Activated naive CD4-positive, alpha-beta T cell treated with anti-CD3 and anti-CD28 coated beads, Interleukin-2, amount 10 ng/mL, durations not matched to agents 7 days and 5 days (primary cell): Measurements from ENCODE around the gene CDHR2.

ENCODE experiments used
- CTCF ChIA-PET: fragments of 350-600 bp; sonication (Branson Sonifier 250); formaldehyde crosslinking; loops from one replicate; lab custom pipeline; 2021; ENCODE audit warnings: antibody characterized with exemption; lab: Charles Lee
- DNase-seq: peaks from one replicate; pipeline ENCODE4 v3.0.0-alpha.2; 2020
- H3K27ac Mint-ChIP-seq: one replicate; pipeline ENCODE4 v1.8.0; 2021; ENCODE audit warnings: mild to moderate bottlenecking, moderate library complexity, mixed read lengths
- H3K27me3 Mint-ChIP-seq: one replicate; pipeline ENCODE4 v1.8.0; 2021; ENCODE audit warnings: mild to moderate bottlenecking, mixed read lengths
- H3K36me3 Mint-ChIP-seq: one replicate; pipeline ENCODE4 v1.8.0; 2021; ENCODE audit warnings: mixed read lengths
- H3K4me1 Mint-ChIP-seq: one replicate; pipeline ENCODE4 v1.8.0; 2021; ENCODE audit warnings: mixed read lengths
- H3K4me3 Mint-ChIP-seq: one replicate; pipeline ENCODE4 v1.8.0; 2021; ENCODE audit warnings: mild to moderate bottlenecking, moderate library complexity, mixed read lengths
- H3K9me3 Mint-ChIP-seq: one replicate; pipeline ENCODE4 v1.8.0; 2021; ENCODE audit warnings: mixed read lengths

CDHR2 gene

DNA sequence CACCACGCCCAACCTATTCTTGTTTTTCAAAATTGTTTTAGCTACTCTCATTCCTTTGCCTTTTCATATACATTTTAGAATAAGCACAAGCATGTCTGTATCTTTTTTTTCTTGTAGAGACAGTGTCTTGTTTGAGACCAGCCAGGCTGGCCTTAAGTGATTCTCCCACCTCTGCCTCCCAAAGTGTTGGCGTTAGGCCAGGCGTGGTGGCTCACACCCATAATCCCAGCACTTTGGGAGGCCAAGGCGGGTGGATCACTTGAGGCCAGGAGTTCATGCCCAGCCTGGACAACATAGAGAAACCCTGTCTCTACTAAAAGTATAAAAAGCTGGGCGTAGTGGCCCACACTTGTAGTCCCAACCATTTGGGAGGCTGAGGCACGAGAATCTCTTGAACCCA is 25.0 kb upstream of the CDHR2 start:
- Mint-ChIP-seq H3K27me3 (peaks cover 18% of the 10 kb centered on the region), H3K36me3 (peaks cover 26% of the 10 kb centered on the region), H3K4me1 (peaks cover 21% of the 10 kb centered on the region), H3K27ac (no peak overlapping the region), H3K9me3 (no peaks in the 10 kb centered on the region), H3K4me3 (no peak overlapping the region)
- CTCF ChIA-PET, result interaction anchor here (1.4 to 1.5 kb wide), 2 partner anchors 19 to 49 kb away, joined by 3 read pairs; no protein-coding TSS in a partner anchor
- no peak for DNase-seq

DNA sequence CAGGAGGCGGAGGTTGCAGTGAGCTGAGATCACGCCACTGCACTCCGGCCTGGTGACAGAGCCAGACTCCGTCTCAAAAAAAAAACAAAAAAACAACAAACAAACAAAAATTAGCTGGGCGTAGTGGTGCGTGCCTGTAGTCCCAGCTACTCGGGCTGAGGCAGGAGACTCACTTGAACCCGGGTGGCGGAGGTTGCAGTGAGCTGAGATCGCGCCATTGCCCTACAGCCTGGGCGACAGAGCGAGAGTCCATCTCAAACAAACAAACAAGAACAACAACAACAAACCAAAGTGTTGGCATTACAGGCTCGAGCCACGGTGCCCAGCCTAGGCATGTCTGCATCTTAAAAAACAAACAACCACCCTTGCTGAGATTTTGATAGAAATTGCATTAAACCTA is 24.2 kb upstream of the CDHR2 start:
- Mint-ChIP-seq H3K4me3 (no peak overlapping the region), H3K4me1 (peaks cover 27% of the 10 kb centered on the region), H3K36me3 (peaks cover 32% of the 10 kb centered on the region), H3K27me3 (peaks cover 16% of the 10 kb centered on the region), H3K27ac (no peak overlapping the region), H3K9me3 (no peaks in the 10 kb centered on the region)
- DNase-seq, result no peak
- CTCF ChIA-PET, result no interaction called here

- Mint-ChIP-seq H3K27me3 (peaks cover 9% of the 10 kb centered on the region), H3K4me1 (peaks cover 29% of the 10 kb centered on the region), H3K27ac (no peak overlapping the region), H3K36me3 (peaks cover 32% of the 10 kb centered on the region), H3K9me3 (no peaks in the 10 kb centered on the region), H3K4me3 (no peak overlapping the region)
- no peak for DNase-seq
- CTCF ChIA-PET, result no interaction called here
These were observed 23.5 kb upstream of the CDHR2 start for GRCh38 chr5:176525677-176526076.

GRCh38 chr5:176526462-176526861 is 22.7 kb upstream of the CDHR2 start:
- H3K27me3 Mint-ChIP-seq, result peaks cover 5% of the 10 kb centered on the region
- no peak for DNase-seq
- CTCF ChIA-PET, result no interaction called here
- no peak overlapping the region for H3K27ac Mint-ChIP-seq
- no peak overlapping the region for H3K4me3 Mint-ChIP-seq
- H3K36me3 Mint-ChIP-seq, result peaks cover 39% of the 10 kb centered on the region
- no peaks in the 10 kb centered on the region for H3K9me3 Mint-ChIP-seq
- peaks cover 36% of the 10 kb centered on the region for H3K4me1 Mint-ChIP-seq

- H3K36me3 Mint-ChIP-seq, result peaks cover 40% of the 10 kb centered on the region
- H3K4me3 Mint-ChIP-seq, result no peak overlapping the region
- H3K27ac Mint-ChIP-seq, result peak overlapping the region; percentile 74
- DNase-seq, result no peak
- H3K27me3 Mint-ChIP-seq, result peaks cover 5% of the 10 kb centered on the region
- peaks cover 41% of the 10 kb centered on the region for H3K4me1 Mint-ChIP-seq
- H3K9me3 Mint-ChIP-seq, result no peaks in the 10 kb centered on the region
- CTCF ChIA-PET, result no interaction called here
These were observed 21.6 kb upstream of the CDHR2 start for GRCh38 chr5:176527246-176528222.

GRCh38 chr5:176528301-176528700 is 20.8 kb upstream of the CDHR2 start:
- Mint-ChIP-seq H3K36me3 (peaks cover 43% of the 10 kb centered on the region), H3K4me1 (peaks cover 45% of the 10 kb centered on the region), H3K9me3 (no peaks in the 10 kb centered on the region), H3K4me3 (no peak overlapping the region), H3K27me3 (peaks cover 3% of the 10 kb centered on the region), H3K27ac (peak overlapping the region; percentile 74)
- CTCF ChIA-PET, result no interaction called here
- no peak for DNase-seq

DNA sequence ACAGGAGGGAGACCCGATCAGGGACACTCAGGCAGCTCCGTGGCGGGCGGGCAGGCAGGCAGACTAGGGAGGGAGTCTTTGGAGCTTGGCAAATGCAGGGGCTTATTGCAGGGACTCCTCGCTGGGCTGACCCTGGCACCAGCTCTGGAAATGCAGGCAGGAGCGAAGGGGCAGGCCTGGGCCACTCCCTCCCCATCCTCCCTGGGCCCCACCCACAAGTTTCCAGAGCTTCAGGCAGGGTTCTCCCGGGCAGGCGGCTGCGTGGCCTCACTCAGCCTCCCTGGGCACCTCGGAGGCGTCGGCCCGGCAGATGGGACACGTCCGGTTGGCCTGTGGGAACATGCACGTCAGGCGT is 20.4 kb upstream of the CDHR2 start:
- no peak for DNase-seq
- Mint-ChIP-seq H3K27ac (peak overlapping the region; percentile 74), H3K9me3 (no peaks in the 10 kb centered on the region), H3K4me1 (peaks cover 50% of the 10 kb centered on the region), H3K4me3 (no peak overlapping the region), H3K36me3 (peaks cover 48% of the 10 kb centered on the region), H3K27me3 (no peaks in the 10 kb centered on the region)
- CTCF ChIA-PET, result interaction anchor here (1.5 kb wide), 1 partner anchor 11 kb away, joined by 4 read pairs; no protein-coding TSS in a partner anchor

- Mint-ChIP-seq H3K36me3 (peaks cover 53% of the 10 kb centered on the region), H3K27me3 (no peaks in the 10 kb centered on the region), H3K9me3 (no peaks in the 10 kb centered on the region), H3K27ac (peak overlapping the region; percentile 83), H3K4me3 (peak overlapping the region; percentile 80), H3K4me1 (peaks cover 54% of the 10 kb centered on the region)
- no peak for DNase-seq
- CTCF ChIA-PET, result interaction anchor here (0.8 to 3.1 kb wide), 6 partner anchors 8 to 131 kb away, joined by 3 to 21 read pairs (median 4); no protein-coding TSS in a partner anchor
These were observed 19.9 kb upstream of the CDHR2 start for GRCh38 chr5:176529116-176529740.

DNA sequence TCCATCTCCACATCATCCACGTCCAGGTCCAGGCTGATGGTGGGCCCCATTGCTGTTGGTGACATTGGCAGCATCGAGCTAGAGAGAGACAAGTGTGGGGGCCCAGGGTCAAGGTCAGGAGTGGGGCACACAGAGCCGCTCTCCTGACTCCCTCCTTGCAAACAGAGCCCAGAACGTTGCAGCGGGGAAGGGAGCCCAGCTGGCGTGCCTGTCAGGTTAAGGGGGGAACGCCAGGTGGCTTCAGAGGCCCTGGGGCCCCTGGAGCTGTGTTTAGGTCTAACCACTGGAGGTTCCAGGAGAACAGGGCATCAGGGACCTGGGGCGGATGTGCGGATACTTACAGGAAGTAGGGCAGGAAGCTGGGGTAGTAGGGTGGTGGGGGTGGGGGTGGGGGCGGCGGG is 19.4 kb upstream of the CDHR2 start:
- H3K36me3 Mint-ChIP-seq, result peaks cover 57% of the 10 kb centered on the region
- DNase-seq, result peak; percentile 83
- H3K4me1 Mint-ChIP-seq, result peaks cover 60% of the 10 kb centered on the region
- peak overlapping the region; percentile 83 for H3K27ac Mint-ChIP-seq
- no peaks in the 10 kb centered on the region for H3K9me3 Mint-ChIP-seq
- CTCF ChIA-PET, result interaction anchor here (0.8 to 3.1 kb wide), 6 partner anchors 8 to 131 kb away, joined by 3 to 21 read pairs (median 4); no protein-coding TSS in a partner anchor
- H3K27me3 Mint-ChIP-seq, result no peaks in the 10 kb centered on the region
- peak overlapping the region; percentile 80 for H3K4me3 Mint-ChIP-seq

DNA sequence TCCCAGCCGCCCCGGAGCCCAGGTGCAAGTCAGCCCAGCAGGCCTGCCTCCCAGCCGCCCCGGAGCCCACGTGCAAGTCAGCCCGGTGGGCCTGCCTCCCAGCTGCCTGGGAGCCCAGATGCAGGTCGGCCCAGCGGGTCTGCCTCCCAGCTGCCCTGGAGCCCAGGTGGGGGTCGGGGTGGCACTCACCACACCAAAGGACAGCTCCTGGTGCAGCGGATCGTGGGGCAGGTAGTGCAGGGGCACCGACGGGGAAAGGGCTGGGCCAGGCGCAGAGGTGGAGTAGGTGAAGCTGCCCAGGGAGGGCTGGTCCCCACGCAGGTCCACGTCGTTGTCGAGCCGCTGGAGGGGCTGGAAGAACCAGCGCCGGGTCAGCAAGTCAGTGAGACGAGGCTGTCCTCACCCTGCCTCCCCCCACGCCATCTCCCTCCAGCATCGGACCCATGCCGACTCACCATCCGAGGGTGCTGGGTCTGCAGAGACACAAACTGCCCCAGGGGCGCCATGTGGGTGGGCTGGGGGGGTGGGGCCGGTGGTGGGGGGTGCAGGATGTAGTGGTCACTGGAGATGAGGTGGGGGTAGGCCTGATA is 18.7 kb upstream of the CDHR2 start:
- CTCF ChIA-PET, result interaction anchor here (0.8 to 3.1 kb wide), 8 partner anchors 9 to 130 kb away, joined by 3 to 21 read pairs (median 4); no protein-coding TSS in a partner anchor

DNA sequence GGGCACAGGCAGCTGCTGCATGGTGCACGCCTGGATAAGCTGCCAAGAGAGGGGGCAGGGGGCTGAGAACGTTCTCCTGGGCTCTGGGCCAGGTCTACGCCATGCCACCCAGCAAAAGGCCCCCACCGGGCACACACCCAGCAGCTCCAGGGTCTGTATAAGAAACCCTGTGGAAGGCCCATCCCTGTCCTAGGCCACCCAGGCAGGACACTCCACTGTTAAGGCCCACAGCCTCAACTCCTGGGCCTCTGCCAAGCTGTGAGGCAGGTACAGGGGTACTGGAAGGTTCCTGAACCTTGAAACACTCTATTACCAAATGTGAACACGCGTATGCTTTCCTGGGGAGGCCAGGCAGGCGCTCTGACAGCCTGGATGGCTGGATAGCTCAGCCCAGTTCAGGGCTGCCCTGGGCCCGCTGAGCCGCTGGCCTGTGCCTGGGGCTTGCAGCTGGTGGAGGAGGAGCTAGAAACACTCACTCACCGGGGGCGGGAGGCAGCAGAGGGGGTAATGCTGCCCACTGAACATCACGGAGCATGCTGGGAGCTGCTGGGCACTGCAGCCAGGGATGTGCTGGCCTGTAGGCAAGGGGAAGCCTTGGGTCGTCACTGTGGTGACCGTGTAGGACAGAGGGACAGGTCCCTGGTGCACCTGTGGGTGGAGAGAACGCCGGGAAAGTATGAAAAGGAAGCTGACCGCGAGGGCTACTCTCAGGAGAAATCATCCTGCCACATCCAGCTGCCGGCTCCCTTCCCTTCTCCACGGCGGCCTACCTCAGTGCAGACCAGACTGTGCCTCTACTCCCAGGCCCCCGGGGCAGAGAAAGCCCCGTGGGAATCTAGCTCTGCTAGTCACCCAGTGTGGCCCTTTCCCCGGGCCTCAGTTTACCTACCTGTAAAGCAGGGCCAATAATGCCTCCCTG is 17.9 kb upstream of the CDHR2 start:
- Mint-ChIP-seq H3K4me3 (peak overlapping the region; percentile 82), H3K9me3 (no peaks in the 10 kb centered on the region), H3K4me1 (peaks cover 65% of the 10 kb centered on the region), H3K27me3 (no peaks in the 10 kb centered on the region), H3K36me3 (peaks cover 62% of the 10 kb centered on the region), H3K27ac (peak overlapping the region; percentile 88)
- DNase-seq, result peak; percentile 45
- CTCF ChIA-PET, result interaction anchor here (1.1 to 3.1 kb wide), 4 partner anchors 12 to 101 kb away, joined by 4 to 21 read pairs (median 6); no protein-coding TSS in a partner anchor

More for the DNA sequence above, 18.7 kb upstream of the CDHR2 start:
- Mint-ChIP-seq H3K9me3 (no peaks in the 10 kb centered on the region), H3K27me3 (no peaks in the 10 kb centered on the region), H3K27ac (peak overlapping the region; percentile 88), H3K4me1 (peaks cover 65% of the 10 kb centered on the region), H3K36me3 (peaks cover 56% of the 10 kb centered on the region), H3K4me3 (peak overlapping the region; percentile 82)
- DNase-seq, result no peak

- CTCF ChIA-PET, result interaction anchor here (1.9 to 3.1 kb wide), 3 partner anchors 11 to 84 kb away, joined by 9 to 21 read pairs (median 11); partner anchors contain the start of gene FAF2
- Mint-ChIP-seq H3K27ac (peak overlapping the region; percentile 76), H3K4me3 (peak overlapping the region; percentile 82), H3K4me1 (peaks cover 64% of the 10 kb centered on the region), H3K9me3 (no peaks in the 10 kb centered on the region), H3K36me3 (peaks cover 58% of the 10 kb centered on the region), H3K27me3 (no peaks in the 10 kb centered on the region)
- no peak for DNase-seq
These were observed 17.1 kb upstream of the CDHR2 start for GRCh38 chr5:176531902-176532493.

GRCh38 chr5:176532795-176533194 is 16.3 kb upstream of the CDHR2 start:
- H3K27ac Mint-ChIP-seq, result peak overlapping the region; percentile 100
- CTCF ChIA-PET, result interaction anchor here (2.3 to 3.5 kb wide), 2 partner anchors 85 to 115 kb away, joined by 11 to 14 read pairs; partner anchors contain the start of gene FAF2
- no peaks in the 10 kb centered on the region for H3K27me3 Mint-ChIP-seq
- peaks cover 52% of the 10 kb centered on the region for H3K36me3 Mint-ChIP-seq
- H3K9me3 Mint-ChIP-seq, result no peaks in the 10 kb centered on the region
- H3K4me3 Mint-ChIP-seq, result peak overlapping the region; percentile 96
- H3K4me1 Mint-ChIP-seq, result peaks cover 60% of the 10 kb centered on the region
- DNase-seq, result no peak
